WTC11 (cell line): ENCODE data around the gene SNX21. TPM values are rescaled to one million over a fixed set of nuclear protein-coding genes. Genes with fewer than 3 reads are reported as not detected.

Source experiments
- ATAC-seq: fragments of 200-7000 bp; cut with Tn5 transposase; 2 replicates; pipeline ENCODE4 v1.10.0; 2021; ENCODE audit warnings: mild to moderate bottlenecking, moderate library complexity
- CTCF ChIA-PET: fragments of 300-600 bp; sonication (Branson Sonifier 250); formaldehyde crosslinking; loops from one replicate; lab custom pipeline; 2021; ENCODE audit warnings: antibody characterized with exemption; lab: Charles Lee
- POLR2A ChIA-PET: fragments of 350-600 bp; sonication (Branson Sonifier 250); formaldehyde crosslinking; loops from one replicate; lab custom pipeline; 2021; ENCODE audit warnings: antibody characterized with exemption; lab: Charles Lee
- DNase-seq: peaks from one replicate; pipeline ENCODE4 v3.0.0; 2021; ENCODE audit warnings: low spot score
- H3K27ac Mint-ChIP-seq: 2 replicates; pipeline ENCODE4 v1.8.0; 2021; ENCODE audit warnings: mixed read lengths
- H3K27me3 Mint-ChIP-seq: 2 replicates; pipeline ENCODE4 v1.8.0; 2021; ENCODE audit warnings: low read depth, mild to moderate bottlenecking, moderate library complexity, mixed read lengths
- H3K36me3 Mint-ChIP-seq: 2 replicates; pipeline ENCODE4 v1.8.0; 2021; ENCODE audit warnings: mixed read lengths
- H3K4me1 Mint-ChIP-seq: 2 replicates; pipeline ENCODE4 v1.8.0; 2022; ENCODE audit warnings: mixed read lengths
- H3K4me3 Mint-ChIP-seq: 2 replicates; pipeline ENCODE4 v1.8.0; 2021; ENCODE audit warnings: mild to moderate bottlenecking, moderate library complexity, mixed read lengths
- H3K9me3 Mint-ChIP-seq: 2 replicates; pipeline ENCODE4 v1.8.0; 2021; ENCODE audit warnings: mixed read lengths
- ATF3 ChIP-seq: sonication (generic); formaldehyde crosslinking; conservative IDR thresholded peaks from 2 replicates; pipeline ENCODE4 v1.8.1; 2022; ENCODE audit warnings: mild to moderate bottlenecking, missing genetic modification reagents
- CBFB ChIP-seq: sonication (generic); formaldehyde crosslinking; IDR thresholded peaks from 2 replicates; pipeline ENCODE4 v1.8.1; 2022; ENCODE audit warnings: mild to moderate bottlenecking, low read depth, missing genetic modification reagents
- CREM ChIP-seq: sonication (generic); formaldehyde crosslinking; IDR thresholded peaks from 2 replicates; pipeline ENCODE4 v1.8.1; 2022; ENCODE audit warnings: mild to moderate bottlenecking, missing genetic modification reagents, moderate library complexity
- E2F5 ChIP-seq: sonication (generic); formaldehyde crosslinking; IDR thresholded peaks from 2 replicates; pipeline ENCODE4 v1.8.1; 2022; ENCODE audit warnings: mild to moderate bottlenecking, moderate library complexity, missing genetic modification reagents
- EMX1 ChIP-seq: fragments of 250-450 bp; sonication (Bioruptor Pico); IDR thresholded peaks from 2 replicates; pipeline ENCODE4 v1.8.0; 2021; ENCODE audit warnings: mild to moderate bottlenecking
- FOXK1 ChIP-seq: sonication (generic); formaldehyde crosslinking; IDR thresholded peaks from 2 replicates; pipeline ENCODE4 v1.8.0; 2022; ENCODE audit warnings: mild to moderate bottlenecking, moderate library complexity, missing genetic modification reagents
- FOXP1 ChIP-seq: sonication (generic); formaldehyde crosslinking; IDR thresholded peaks from 2 replicates; pipeline ENCODE4 v1.8.0; 2022; ENCODE audit warnings: missing genetic modification reagents, mild to moderate bottlenecking, moderate library complexity, borderline replicate concordance
- FOXP4 ChIP-seq: sonication (generic); formaldehyde crosslinking; IDR thresholded peaks from 2 replicates; pipeline ENCODE4 v1.8.0; 2022; ENCODE audit warnings: mild to moderate bottlenecking, missing genetic modification reagents
- HMGA2 ChIP-seq: fragments of 250-450 bp; sonication (Bioruptor Pico); IDR thresholded peaks from 2 replicates; pipeline ENCODE4 v1.4.0; 2021; ENCODE audit warnings: mild to moderate bottlenecking, moderate library complexity
- IRF1 ChIP-seq: sonication (generic); formaldehyde crosslinking; IDR thresholded peaks from 2 replicates; pipeline ENCODE4 v1.8.0; 2023; ENCODE audit warnings: missing genetic modification reagents
- JAZF1 ChIP-seq: fragments of 250-450 bp; sonication (Bioruptor Pico); IDR thresholded peaks from 2 replicates; pipeline ENCODE4 v1.9.0; 2021; ENCODE audit warnings: moderate library complexity, mild to moderate bottlenecking, inconsistent platforms
- MYBL2 ChIP-seq: sonication (generic); formaldehyde crosslinking; IDR thresholded peaks from 2 replicates; pipeline ENCODE4 v1.8.1; 2023; ENCODE audit warnings: mild to moderate bottlenecking, moderate library complexity, missing genetic modification reagents
- NR3C1 ChIP-seq: sonication (generic); formaldehyde crosslinking; conservative IDR thresholded peaks from 2 replicates; pipeline ENCODE4 v1.8.1; 2023; ENCODE audit warnings: low read depth, mild to moderate bottlenecking, missing genetic modification reagents
- PRDM15 ChIP-seq: sonication (generic); formaldehyde crosslinking; IDR thresholded peaks from 2 replicates; pipeline ENCODE4 v1.8.0; 2022; ENCODE audit warnings: missing genetic modification reagents
- RORB ChIP-seq: fragments of 250-450 bp; sonication (Bioruptor Pico); IDR thresholded peaks from 2 replicates; pipeline ENCODE4 v1.9.0; 2021; ENCODE audit warnings: mild to moderate bottlenecking
- TEAD1 ChIP-seq: sonication (generic); formaldehyde crosslinking; IDR thresholded peaks from 2 replicates; pipeline ENCODE4 v1.8.0; 2022; ENCODE audit warnings: mild to moderate bottlenecking, missing genetic modification reagents
- ZNF121 ChIP-seq: sonication (generic); formaldehyde crosslinking; IDR thresholded peaks from 2 replicates; pipeline ENCODE4 v1.8.0; 2023; ENCODE audit warnings: missing genetic modification reagents
- ZNF138 ChIP-seq: sonication (generic); formaldehyde crosslinking; conservative IDR thresholded peaks from 2 replicates; pipeline ENCODE4 v1.8.1; 2022; ENCODE audit warnings: mild to moderate bottlenecking, moderate library complexity, missing genetic modification reagents
- ZNF232 ChIP-seq: sonication (generic); formaldehyde crosslinking; IDR thresholded peaks from 2 replicates; pipeline ENCODE4 v1.8.0; 2022; ENCODE audit warnings: mild to moderate bottlenecking, missing genetic modification reagents
- ZNF281 ChIP-seq: sonication (generic); formaldehyde crosslinking; IDR thresholded peaks from 2 replicates; pipeline ENCODE4 v1.8.0; 2023; ENCODE audit warnings: mild to moderate bottlenecking, missing genetic modification reagents
- ZNF317 ChIP-seq: sonication (generic); formaldehyde crosslinking; IDR thresholded peaks from 2 replicates; pipeline ENCODE4 v1.8.1; 2023; ENCODE audit warnings: low read depth, mild to moderate bottlenecking, moderate library complexity, missing genetic modification reagents, borderline replicate concordance
- ZNF512 ChIP-seq: sonication (generic); formaldehyde crosslinking; IDR thresholded peaks from 2 replicates; pipeline ENCODE4 v1.8.1; 2022; ENCODE audit warnings: missing genetic modification reagents, borderline replicate concordance
- total RNA-seq: library from RNA; stranded (reverse); gene quantifications from 3 replicates; pipeline ENCODE4 v1.2.3, GENCODE V29; 2021

SNX21 gene
- total RNA-seq, 1 experiment from 2014 or later, result 17.9 TPM

- ATAC-seq (no peak), DNase-seq (no peak)
- no peaks in the 10 kb centered on the region for H3K9me3 Mint-ChIP-seq
- H3K4me3 Mint-ChIP-seq, result peak overlapping the region; percentile 69
- no peak for TF ChIP-seq ZNF512 (CRISPR knock-in tag)
- no peak for TF ChIP-seq ZNF121 (CRISPR knock-in tag)
- no peak for TF ChIP-seq MYBL2 (CRISPR knock-in tag)
- TF ChIP-seq ATF3 (CRISPR knock-in tag), result no peak
- TF ChIP-seq FOXP1 (CRISPR knock-in tag), result no peak
- no peak for TF ChIP-seq RORB (CRISPR knock-in tag)
- no peak for TF ChIP-seq JAZF1
- no peak for TF ChIP-seq ZNF317 (CRISPR knock-in tag)
- no peak for TF ChIP-seq HMGA2 (CRISPR knock-in tag)
- TF ChIP-seq FOXP4 (CRISPR knock-in tag), result no peak
- no peak for TF ChIP-seq IRF1
- no peak for TF ChIP-seq FOXK1 (CRISPR knock-in tag)
- TF ChIP-seq NR3C1 (CRISPR knock-in tag), result no peak
- no peak for TF ChIP-seq ZNF281 (CRISPR knock-in tag)
- TF ChIP-seq EMX1, result no peak
- TF ChIP-seq ZNF138 (CRISPR knock-in tag), result no peak
- H3K36me3 Mint-ChIP-seq, result peaks cover 25% of the 10 kb centered on the region
- peak overlapping the region; percentile 42; the same call in 1 of the 2 replicates for H3K27ac Mint-ChIP-seq
- ChIA-PET CTCF (interaction anchor here (2.5 kb wide), 1 partner anchor 8 kb away, joined by 38 read pairs; the partner anchor contains the start of genes CTSA and NEURL2), POLR2A (interaction anchor here (0.6 to 2.1 kb wide), 3 partner anchors 8 to 31 kb away, joined by 3 to 14 read pairs (median 4); no protein-coding TSS in a partner anchor)
- no peaks in the 10 kb centered on the region for H3K27me3 Mint-ChIP-seq
- H3K4me1 Mint-ChIP-seq, result peaks cover 13% of the 10 kb centered on the region
Measured at GRCh38 chr20:45882469-45883099, 49.0 kb downstream of the SNX21 start.

GRCh38 chr20:45883100-45883469, 49.5 kb downstream of the SNX21 start:
- CTCF ChIA-PET, result interaction anchor here (0.6 kb wide), 1 partner anchor 396 kb away, joined by 3 read pairs; no protein-coding TSS in a partner anchor
- TF ChIP-seq JAZF1 (no peak), E2F5 (no peak), ATF3 (CRISPR knock-in tag) (no peak), TEAD1 (no peak), CREM (CRISPR knock-in tag) (no peak), ZNF232 (no peak), CBFB (no peak), PRDM15 (no peak)

More at GRCh38 chr20:45883100-45883469, 49.5 kb downstream of the SNX21 start:
- H3K4me3 Mint-ChIP-seq, result no peak overlapping the region
- ATAC-seq (no peak), DNase-seq (no peak)
- peaks cover 13% of the 10 kb centered on the region for H3K4me1 Mint-ChIP-seq
- H3K27ac Mint-ChIP-seq, result no peak overlapping the region
- H3K27me3 Mint-ChIP-seq, result no peaks in the 10 kb centered on the region
- peaks cover 25% of the 10 kb centered on the region for H3K36me3 Mint-ChIP-seq
- no peaks in the 10 kb centered on the region for H3K9me3 Mint-ChIP-seq
- POLR2A ChIA-PET, result interaction anchor here (0.6 kb wide), 1 partner anchor 32 kb away, joined by 3 read pairs; no protein-coding TSS in a partner anchor
